ENCODE measurements around the gene AKR1E2. TPM values are rescaled to one million over a fixed set of nuclear protein-coding genes. Genes with fewer than 3 reads are reported as not detected.

AKR1E2 gene
- total and polyA plus RNA-seq, 12 donors = 0.95 to 13.5 (median 3.6) TPM

DNA sequence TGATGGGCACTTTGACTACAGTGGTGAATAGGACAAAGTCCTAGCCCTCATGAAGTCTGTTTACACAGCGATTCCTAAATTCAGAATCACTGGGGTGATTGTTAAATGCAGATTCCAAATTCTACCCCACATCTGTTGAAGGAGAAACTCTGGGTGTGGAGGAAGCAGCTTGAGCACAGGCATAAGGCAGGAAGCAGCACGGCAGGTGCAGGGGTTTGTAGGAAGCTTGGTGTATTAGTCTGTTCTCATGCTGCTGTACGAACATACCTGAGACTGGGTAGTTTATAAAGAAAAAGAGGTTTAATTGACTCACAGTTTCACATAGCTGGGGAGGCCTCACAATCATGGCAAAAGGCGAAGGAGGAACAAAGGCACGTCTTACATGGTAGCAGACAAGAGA, 5.1 kb downstream of the AKR1E2 start:
- TF ChIP-seq, protein P1, sequence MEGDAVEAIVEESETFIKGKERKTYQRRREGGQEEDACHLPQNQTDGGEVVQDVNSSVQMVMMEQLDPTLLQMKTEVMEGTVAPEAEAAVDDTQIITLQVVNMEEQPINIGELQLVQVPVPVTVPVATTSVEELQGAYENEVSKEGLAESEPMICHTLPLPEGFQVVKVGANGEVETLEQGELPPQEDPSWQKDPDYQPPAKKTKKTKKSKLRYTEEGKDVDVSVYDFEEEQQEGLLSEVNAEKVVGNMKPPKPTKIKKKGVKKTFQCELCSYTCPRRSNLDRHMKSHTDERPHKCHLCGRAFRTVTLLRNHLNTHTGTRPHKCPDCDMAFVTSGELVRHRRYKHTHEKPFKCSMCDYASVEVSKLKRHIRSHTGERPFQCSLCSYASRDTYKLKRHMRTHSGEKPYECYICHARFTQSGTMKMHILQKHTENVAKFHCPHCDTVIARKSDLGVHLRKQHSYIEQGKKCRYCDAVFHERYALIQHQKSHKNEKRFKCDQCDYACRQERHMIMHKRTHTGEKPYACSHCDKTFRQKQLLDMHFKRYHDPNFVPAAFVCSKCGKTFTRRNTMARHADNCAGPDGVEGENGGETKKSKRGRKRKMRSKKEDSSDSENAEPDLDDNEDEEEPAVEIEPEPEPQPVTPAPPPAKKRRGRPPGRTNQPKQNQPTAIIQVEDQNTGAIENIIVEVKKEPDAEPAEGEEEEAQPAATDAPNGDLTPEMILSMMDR (IDR thresholded peaks at IDR 0.05) = no peak
- no peak for TF ChIP-seq POLR2A (IDR thresholded peaks at IDR 0.05)
- H3K9me3 ChIP-seq (replicated peaks in 1 of 3) = no peaks in the 10 kb centered on the region
- H3K4me3 ChIP-seq = no peak overlapping the region
- intact Hi-C loops (cut with DNase I) = no loop called here
- H3K36me3 ChIP-seq (replicated peaks in 1 of 2) = no peaks in the 10 kb centered on the region
- H3K27me3 ChIP-seq = no peaks in the 10 kb centered on the region
- DNase-seq = no peak
- no peak overlapping the region for H3K27ac ChIP-seq
- 87 to 94% (median 89%) methylated on average over 5 of the region's 5 CpGs for WGBS, 4 donors
- H3K4me1 ChIP-seq (replicated peaks in 1 of 2) = peaks cover 0 to 4% of the 10 kb centered on the region in 2 donors

DNA sequence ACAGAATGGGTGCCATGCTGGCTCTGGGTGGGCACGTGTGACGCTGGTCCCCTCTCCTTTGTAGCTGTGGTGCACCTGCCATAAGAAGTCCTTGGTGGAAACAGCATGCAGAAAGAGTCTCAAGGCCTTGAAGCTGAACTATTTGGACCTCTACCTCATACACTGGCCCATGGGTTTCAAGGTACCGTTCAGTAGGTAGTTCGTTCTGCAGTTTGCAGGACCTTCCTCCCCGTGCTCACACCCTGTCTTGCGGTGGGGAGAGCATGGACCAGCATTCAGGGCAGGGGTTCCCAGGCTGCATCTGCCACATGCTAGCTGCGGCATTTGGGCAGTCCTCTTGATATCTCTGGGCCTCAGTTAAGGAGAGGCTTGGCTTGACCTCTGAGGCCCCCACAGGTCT, 7.3 kb downstream of the AKR1E2 start:
- Histone ChIP-seq H3K27ac (no peak overlapping the region), H3K27me3 (no peaks in the 10 kb centered on the region), H3K36me3 (replicated peaks in 1 of 2) (no peaks in the 10 kb centered on the region), H3K4me1 (replicated peaks in 1 of 2) (no peaks in the 10 kb centered on the region), H3K9me3 (replicated peaks in 1 of 3) (no peaks in the 10 kb centered on the region), H3K4me3 (no peak overlapping the region)
- intact Hi-C loops (cut with DNase I) = no loop called here
- 94 to 100% (median 96%) methylated on average over 5 to 7 of the region's 7 CpGs for WGBS, 4 donors
- DNase-seq = no peak
- no peak for TF ChIP-seq POLR2A (IDR thresholded peaks at IDR 0.05)
- TF ChIP-seq, protein P1 (IDR thresholded peaks at IDR 0.05) = no peak

DNA sequence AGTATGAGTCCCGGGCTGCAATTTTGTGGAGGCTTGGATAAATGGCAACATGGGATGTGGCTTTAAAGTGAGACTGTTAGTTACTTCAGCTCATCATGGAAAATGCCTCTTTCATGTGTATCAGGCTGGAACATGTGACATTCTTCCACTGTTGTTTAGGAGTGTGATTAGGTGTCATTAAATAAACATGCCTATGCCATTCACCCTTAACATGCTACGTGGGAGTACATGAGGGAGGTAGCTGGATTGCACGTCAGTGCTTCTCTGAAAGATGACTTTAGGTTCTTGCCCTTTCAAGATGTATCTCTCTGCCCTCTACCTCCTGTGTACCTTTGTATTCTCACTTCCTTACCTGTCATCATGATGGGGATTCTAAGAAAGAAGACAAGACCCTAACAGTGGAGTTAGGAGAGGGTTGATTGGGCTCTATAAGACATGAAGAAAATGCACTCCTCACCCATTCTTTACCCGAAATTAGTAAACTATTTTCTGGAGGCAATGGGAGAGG, 8.9 kb downstream of the AKR1E2 start:
- 87 to 97% (median 91%) methylated on average over 4 of the region's 4 CpGs for WGBS, 4 donors
- intact Hi-C loops (cut with DNase I) = no loop called here
- H3K4me1 ChIP-seq (replicated peaks in 1 of 2) = no peaks in the 10 kb centered on the region
- H3K27ac ChIP-seq = no peak overlapping the region
- H3K4me3 ChIP-seq = no peak overlapping the region
- TF ChIP-seq, protein P1 (IDR thresholded peaks at IDR 0.05) = no peak
- TF ChIP-seq POLR2A (IDR thresholded peaks at IDR 0.05) = no peak
- H3K36me3 ChIP-seq (replicated peaks in 1 of 2) = no peaks in the 10 kb centered on the region
- DNase-seq = no peak
- H3K27me3 ChIP-seq = no peaks in the 10 kb centered on the region
- H3K9me3 ChIP-seq (replicated peaks in 1 of 3) = no peaks in the 10 kb centered on the region

DNA sequence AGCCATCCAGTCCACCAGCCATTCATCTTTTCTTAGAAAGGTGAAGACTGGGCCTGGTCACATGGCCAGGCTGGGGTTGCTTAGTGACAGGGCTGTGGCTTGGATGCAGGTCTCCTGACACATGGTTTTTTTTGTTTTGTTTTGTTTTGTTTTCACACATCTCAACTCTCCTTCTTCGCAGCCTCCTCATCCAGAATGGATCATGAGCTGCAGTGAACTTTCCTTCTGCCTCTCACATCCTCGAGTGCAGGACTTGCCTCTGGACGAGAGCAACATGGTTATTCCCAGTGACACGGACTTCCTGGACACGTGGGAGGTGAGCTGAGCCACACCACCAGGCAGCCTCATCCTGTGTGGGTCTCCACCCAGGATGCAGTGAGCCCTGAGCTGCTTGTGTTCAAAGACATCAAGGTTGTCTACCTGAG, 9.5 kb downstream of the AKR1E2 start:
- no peak overlapping the region for H3K27ac ChIP-seq
- no peak overlapping the region for H3K4me3 ChIP-seq
- no peaks in the 10 kb centered on the region for H3K27me3 ChIP-seq
- 76 to 86% (median 80%) methylated on average over 5 of the region's 5 CpGs for WGBS, 4 donors
- no peaks in the 10 kb centered on the region for H3K9me3 ChIP-seq (replicated peaks in 1 of 3)
- no peak for TF ChIP-seq POLR2A (IDR thresholded peaks at IDR 0.05)
- TF ChIP-seq, protein P1 (IDR thresholded peaks at IDR 0.05) = no peak
- intact Hi-C loops (cut with DNase I) = no loop called here
- no peaks in the 10 kb centered on the region for H3K36me3 ChIP-seq (replicated peaks in 1 of 2)
- peak in 1 of 7 donors; percentile 44 for DNase-seq
- no peaks in the 10 kb centered on the region for H3K4me1 ChIP-seq (replicated peaks in 1 of 2)
